Measurements from ENCODE around the gene RTKN2.
"Not testable (repeated sequence)": the region's sequence is repeated elsewhere in the genome, so short reads cannot be mapped to it uniquely, and the experiment has no call there.

Gene RTKN2

GRCh38 chr10:62258926-62259325, 9.7 kb downstream of the RTKN2 start:
- DNase-seq (ENCODE audit: low read depth) = no peak

DNA sequence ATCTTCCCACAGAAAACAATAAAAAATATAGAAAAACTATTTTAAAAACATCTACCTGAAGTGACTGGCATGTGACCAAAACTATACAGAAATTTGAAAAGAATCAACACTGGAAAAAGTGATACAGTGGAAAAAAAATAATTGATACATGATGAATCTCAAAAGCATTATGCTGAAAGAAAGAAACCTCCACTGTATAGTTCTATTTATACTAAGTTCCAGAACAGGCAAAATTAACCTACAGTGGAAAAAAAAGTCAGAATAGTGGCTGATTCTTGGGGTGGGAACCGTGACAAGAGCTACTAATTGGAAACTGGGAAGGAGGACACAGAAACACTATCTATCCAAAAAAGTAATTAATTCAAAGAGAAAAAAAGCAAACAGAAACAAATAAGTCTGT, 14.9 kb downstream of the RTKN2 start:
- no peak for DNase-seq (ENCODE audit: low read depth)

- DNase-seq (ENCODE audit: low read depth) = no peak
Measured at GRCh38 chr10:62252051-62252450, 16.6 kb downstream of the RTKN2 start.

DNA sequence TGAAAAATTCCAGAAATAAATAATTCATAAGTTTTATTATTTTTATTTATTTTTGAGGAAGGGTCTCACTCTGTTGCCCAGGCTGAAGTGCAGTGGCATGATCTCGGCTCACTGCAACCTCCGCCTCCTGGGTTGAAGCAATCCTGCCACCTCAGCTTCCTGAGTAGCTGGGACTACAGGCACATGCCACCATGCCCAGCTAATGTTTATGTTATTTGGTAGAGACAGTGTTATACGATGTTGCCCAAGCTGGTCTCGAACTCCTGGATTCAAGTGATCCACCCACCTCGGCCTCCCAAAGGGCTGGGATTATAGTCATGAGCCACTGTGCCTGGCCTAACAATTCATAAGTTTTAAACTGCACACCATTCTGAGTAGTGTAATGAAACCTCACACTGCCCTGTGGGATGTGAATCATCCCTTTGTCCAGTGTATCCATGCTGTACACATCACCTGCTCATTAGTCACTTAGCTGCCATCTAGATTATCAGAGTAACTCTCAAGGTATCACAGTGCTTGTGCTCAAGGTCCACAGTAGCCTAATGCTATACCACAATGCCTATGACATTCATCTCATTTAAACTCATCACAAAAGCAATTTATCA, 17.9 kb downstream of the RTKN2 start:
- no peak for DNase-seq (ENCODE audit: low read depth)

GRCh38 chr10:62249957-62250356, 18.7 kb downstream of the RTKN2 start:
- DNase-seq (ENCODE audit: low read depth) = no peak

GRCh38 chr10:62248465-62248864, 20.2 kb downstream of the RTKN2 start:
- DNase-seq (ENCODE audit: low read depth) = no peak

- DNase-seq (ENCODE audit: low read depth) = peak; percentile 12
Measured at GRCh38 chr10:62244785-62245467, 23.7 kb downstream of the RTKN2 start.

- no peak for DNase-seq (ENCODE audit: low read depth)
Measured at GRCh38 chr10:62244088-62244487, 24.6 kb downstream of the RTKN2 start.

DNA sequence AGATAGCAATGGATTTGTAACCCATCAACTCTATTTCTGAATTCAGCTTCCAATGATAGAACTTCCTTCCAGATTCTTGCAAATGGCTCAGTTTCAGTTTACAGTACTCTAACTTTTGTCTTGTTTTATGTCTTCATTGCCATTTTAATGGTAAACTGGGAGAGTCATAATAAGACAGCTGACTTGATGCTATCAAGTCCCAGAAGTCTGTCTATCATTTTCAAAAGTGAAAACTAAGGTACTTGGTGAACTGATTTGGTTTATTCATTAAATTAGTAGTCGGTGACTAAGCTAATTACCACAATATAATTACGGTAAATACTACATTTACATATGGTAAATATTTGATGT, 25.0 kb downstream of the RTKN2 start:
- no peak for DNase-seq (ENCODE audit: low read depth)

- not testable (repeated sequence) for DNase-seq (ENCODE audit: low read depth)
Measured at GRCh38 chr10:62242965-62243646, 25.5 kb downstream of the RTKN2 start.

- DNase-seq (ENCODE audit: low read depth) = not testable (repeated sequence)
Measured at GRCh38 chr10:62241521-62241920, 27.1 kb downstream of the RTKN2 start.

DNA sequence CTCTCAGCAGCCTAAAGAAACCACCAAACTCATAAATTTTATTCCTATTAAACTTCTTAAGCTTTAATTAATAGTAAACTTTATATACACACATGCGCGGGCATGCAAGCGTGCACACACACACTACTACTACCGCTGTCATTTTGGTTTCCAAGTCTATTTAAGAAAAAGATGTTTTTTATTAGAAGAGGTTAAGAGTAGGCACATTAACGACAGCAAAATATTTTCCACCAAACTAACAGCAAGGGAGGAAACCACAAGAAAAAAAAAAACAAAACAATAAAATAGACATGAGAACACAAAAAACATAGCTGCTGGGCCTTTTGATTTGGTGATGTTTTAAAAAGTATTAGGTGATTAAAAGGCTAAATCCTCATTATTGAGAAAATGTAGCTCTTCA, 28.6 kb downstream of the RTKN2 start:
- DNase-seq (ENCODE audit: low read depth) = no peak

DNA sequence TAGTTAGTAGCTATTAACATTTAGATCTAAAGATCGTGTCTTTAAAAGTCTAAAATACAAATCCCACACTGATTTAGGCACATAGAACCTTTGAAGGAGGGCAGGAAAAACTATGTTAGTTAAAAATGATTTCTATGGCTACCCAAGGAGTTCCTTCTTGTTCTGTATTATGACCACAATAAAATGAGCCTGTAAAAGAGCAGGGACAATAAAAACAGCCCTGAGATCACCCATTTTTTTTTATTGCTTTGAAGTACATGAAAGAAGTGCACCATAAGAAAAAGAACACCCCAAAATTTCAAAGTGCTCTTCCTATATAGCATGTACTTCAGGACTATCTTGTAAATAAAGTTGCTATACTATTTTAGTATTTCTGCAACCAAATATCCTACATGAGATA, 29.8 kb downstream of the RTKN2 start:
- no peak for DNase-seq (ENCODE audit: low read depth)

GRCh38 chr10:62237966-62238365, 30.7 kb downstream of the RTKN2 start:
- DNase-seq (ENCODE audit: low read depth) = no peak

GRCh38 chr10:62237506-62237905, 31.1 kb downstream of the RTKN2 start:
- no peak for DNase-seq (ENCODE audit: low read depth)

GRCh38 chr10:62234077-62234605, 34.5 kb downstream of the RTKN2 start:
- no peak for DNase-seq (ENCODE audit: low read depth)

GRCh38 chr10:62233356-62234076, 35.1 kb downstream of the RTKN2 start:
- no peak for DNase-seq (ENCODE audit: low read depth)

GRCh38 chr10:62231805-62232204, 36.8 kb downstream of the RTKN2 start:
- no peak for DNase-seq (ENCODE audit: low read depth)

DNA sequence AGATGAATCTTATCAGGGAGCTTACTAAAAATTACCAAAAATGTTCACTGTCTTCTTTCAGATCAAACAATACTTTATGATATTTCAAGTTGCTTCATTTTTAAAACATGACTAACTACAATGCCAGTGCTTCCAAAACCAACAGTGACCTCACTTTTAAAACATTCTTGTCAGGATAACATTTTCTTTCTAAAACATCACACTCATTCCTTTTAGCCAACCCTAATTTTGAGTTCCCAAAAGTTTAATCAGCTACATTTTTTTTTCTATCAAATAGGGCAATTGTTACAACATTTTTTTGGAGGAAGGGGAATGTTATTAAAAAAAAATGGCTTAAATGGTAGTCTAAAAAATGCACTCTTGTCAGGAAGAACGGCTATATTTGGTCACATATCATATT, 37.3 kb downstream of the RTKN2 start:
- DNase-seq (ENCODE audit: low read depth) = no peak

- DNase-seq (ENCODE audit: low read depth) = no peak
Measured at GRCh38 chr10:62230344-62231121, 38.1 kb downstream of the RTKN2 start.

DNA sequence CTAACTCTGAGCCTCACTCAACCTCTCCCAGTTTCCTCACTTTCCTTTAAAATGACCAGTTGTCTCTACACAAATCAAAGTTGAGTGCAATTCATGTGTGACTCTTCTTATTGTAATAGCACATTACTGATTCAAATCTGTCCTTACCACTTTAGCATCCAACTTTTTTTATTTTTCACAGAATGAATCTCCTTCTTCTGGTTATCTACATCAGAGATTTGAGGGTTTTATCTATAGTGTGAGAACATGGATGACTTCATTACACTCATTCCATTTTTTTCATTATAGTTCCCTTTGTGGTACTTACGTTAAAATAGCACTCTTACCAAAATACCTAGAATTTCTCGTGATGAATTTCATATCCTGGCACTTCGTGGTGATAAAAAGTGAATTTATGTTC, 43.3 kb downstream of the RTKN2 start:
- no peak for DNase-seq (ENCODE audit: low read depth)

DNA sequence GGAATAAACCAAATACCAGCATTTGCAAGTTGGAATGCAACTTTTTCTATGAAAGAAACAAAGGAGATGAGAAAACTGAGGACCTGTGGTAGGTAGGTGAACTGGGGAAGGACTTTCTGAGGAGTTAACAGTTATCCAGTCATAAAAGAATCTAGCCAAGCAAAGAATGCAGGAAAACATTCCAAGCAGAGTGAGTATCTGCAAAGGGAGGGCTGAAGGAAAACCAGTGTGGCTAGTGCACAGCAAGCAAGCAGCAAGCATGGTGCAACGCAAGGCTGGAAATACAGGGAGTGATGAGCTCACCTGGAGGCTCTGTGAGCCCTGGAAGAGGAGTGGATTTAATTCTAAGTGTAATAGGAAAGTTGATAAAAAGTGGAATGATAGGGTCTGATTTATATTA, 44.0 kb downstream of the RTKN2 start:
- DNase-seq (ENCODE audit: low read depth) = no peak
